Activated CD4-positive, alpha-beta memory T cell treated with anti-CD3 and anti-CD28 coated beads, Interleukin-2, amount 10 ng/mL, durations not matched to agents 7 days and 5 days (primary cell): ENCODE measurements around the gene DIPK1A. TPM values are rescaled to one million over a fixed set of nuclear protein-coding genes. Genes with fewer than 3 reads are reported as not detected.
A peak's percentile ranks its signal among the peaks of the same experiment; 100 is the strongest.
"Not testable (repeated sequence)": the region's sequence is repeated elsewhere in the genome, so short reads cannot be mapped to it uniquely, and the experiment has no call there.

ENCODE experiments used
- CTCF ChIA-PET: fragments of 350-600 bp; sonication (Branson Sonifier 250); formaldehyde crosslinking; loops from one replicate; lab custom pipeline; 2021; ENCODE audit warnings: antibody characterized with exemption, inconsistent platforms; lab: Charles Lee
- POLR2A ChIA-PET: fragments of 350-600 bp; sonication (Branson Sonifier 250); formaldehyde crosslinking; loops from one replicate; lab custom pipeline; 2021; ENCODE audit warnings: antibody characterized with exemption; lab: Charles Lee
- DNase-seq: peaks from one replicate; pipeline ENCODE4 v3.0.0-alpha.2; 2020
- H3K27ac Mint-ChIP-seq: one replicate; pipeline ENCODE4 v1.8.0; 2021; ENCODE audit warnings: mild to moderate bottlenecking, mixed read lengths
- H3K27me3 Mint-ChIP-seq: one replicate; pipeline ENCODE4 v1.8.0; 2021; ENCODE audit warnings: mixed read lengths
- H3K36me3 Mint-ChIP-seq: one replicate; pipeline ENCODE4 v1.8.0; 2021; ENCODE audit warnings: low read depth, mixed read lengths
- H3K4me1 Mint-ChIP-seq: one replicate; pipeline ENCODE4 v1.8.0; 2021; ENCODE audit warnings: mixed read lengths
- H3K4me3 Mint-ChIP-seq: one replicate; pipeline ENCODE4 v1.8.0; 2021; ENCODE audit warnings: mild to moderate bottlenecking, mixed read lengths
- H3K9me3 Mint-ChIP-seq: one replicate; pipeline ENCODE4 v1.8.0; 2021; ENCODE audit warnings: mixed read lengths
- total RNA-seq, 2 experiments: library from RNA; stranded (reverse); gene quantifications; one replicate each; pipeline ENCODE4 v1.2.3, GENCODE V29; 2021

The DIPK1A gene
- total RNA-seq, 2 experiments from 2014 or later, result 12.7 to 17.2 TPM

- ChIA-PET POLR2A (interaction anchor here (1.3 kb wide), 1 partner anchor 56 kb away, joined by 3 read pairs; no protein-coding TSS in a partner anchor), CTCF (interaction anchor here (1.0 to 1.3 kb wide), 2 partner anchors 10 to 15 kb away, joined by 3 to 4 read pairs; no protein-coding TSS in a partner anchor)
- peaks cover 30% of the 10 kb centered on the region for H3K36me3 Mint-ChIP-seq
- H3K27me3 Mint-ChIP-seq, result no peaks in the 10 kb centered on the region
- no peak for DNase-seq
- H3K4me3 Mint-ChIP-seq, result no peak overlapping the region
- no peak overlapping the region for H3K27ac Mint-ChIP-seq
- peaks cover 11% of the 10 kb centered on the region for H3K9me3 Mint-ChIP-seq
- peaks cover 22% of the 10 kb centered on the region for H3K4me1 Mint-ChIP-seq
Observed at GRCh38 chr1:92903765-92904164, 57.5 kb downstream of the DIPK1A start.

- POLR2A ChIA-PET, result interaction anchor here (1.0 to 1.3 kb wide), 2 partner anchors 25 to 58 kb away, joined by 3 read pairs; no protein-coding TSS in a partner anchor
- no peak for DNase-seq
- peaks cover 25% of the 10 kb centered on the region for H3K36me3 Mint-ChIP-seq
- H3K4me3 Mint-ChIP-seq, result no peak overlapping the region
- no peaks in the 10 kb centered on the region for H3K27me3 Mint-ChIP-seq
- peaks cover 14% of the 10 kb centered on the region for H3K9me3 Mint-ChIP-seq
- peaks cover 17% of the 10 kb centered on the region for H3K4me1 Mint-ChIP-seq
- CTCF ChIA-PET, result interaction anchor here (1.2 to 1.3 kb wide), 2 partner anchors 44 to 92 kb away, joined by 4 read pairs; no protein-coding TSS in a partner anchor
- H3K27ac Mint-ChIP-seq, result no peak overlapping the region
Observed at GRCh38 chr1:92902406-92902744, 58.9 kb downstream of the DIPK1A start.

GRCh38 chr1:92901699-92902405 lies 59.4 kb downstream of the DIPK1A start:
- DNase-seq, result no peak
- Mint-ChIP-seq H3K36me3 (peaks cover 25% of the 10 kb centered on the region), H3K27ac (no peak overlapping the region), H3K9me3 (peaks cover 14% of the 10 kb centered on the region), H3K4me1 (peaks cover 17% of the 10 kb centered on the region), H3K27me3 (no peaks in the 10 kb centered on the region), H3K4me3 (no peak overlapping the region)
- POLR2A ChIA-PET, result interaction anchor here (1.0 to 1.1 kb wide), 2 partner anchors 25 to 58 kb away, joined by 3 read pairs; no protein-coding TSS in a partner anchor
- CTCF ChIA-PET, result interaction anchor here (0.9 to 1.3 kb wide), 3 partner anchors 43 to 92 kb away, joined by 3 to 4 read pairs (median 4); no protein-coding TSS in a partner anchor

GRCh38 chr1:92901126-92901525 lies 60.1 kb downstream of the DIPK1A start:
- ChIA-PET POLR2A (interaction anchor here (1.1 kb wide), 1 partner anchor 59 kb away, joined by 3 read pairs; no protein-coding TSS in a partner anchor), CTCF (interaction anchor here (0.5 to 1.2 kb wide), 3 partner anchors 10 to 93 kb away, joined by 3 to 4 read pairs (median 4); no protein-coding TSS in a partner anchor)
- Mint-ChIP-seq H3K9me3 (peaks cover 14% of the 10 kb centered on the region), H3K36me3 (peaks cover 25% of the 10 kb centered on the region), H3K27me3 (no peaks in the 10 kb centered on the region), H3K27ac (no peak overlapping the region), H3K4me1 (peaks cover 17% of the 10 kb centered on the region), H3K4me3 (no peak overlapping the region)
- DNase-seq, result no peak

DNA sequence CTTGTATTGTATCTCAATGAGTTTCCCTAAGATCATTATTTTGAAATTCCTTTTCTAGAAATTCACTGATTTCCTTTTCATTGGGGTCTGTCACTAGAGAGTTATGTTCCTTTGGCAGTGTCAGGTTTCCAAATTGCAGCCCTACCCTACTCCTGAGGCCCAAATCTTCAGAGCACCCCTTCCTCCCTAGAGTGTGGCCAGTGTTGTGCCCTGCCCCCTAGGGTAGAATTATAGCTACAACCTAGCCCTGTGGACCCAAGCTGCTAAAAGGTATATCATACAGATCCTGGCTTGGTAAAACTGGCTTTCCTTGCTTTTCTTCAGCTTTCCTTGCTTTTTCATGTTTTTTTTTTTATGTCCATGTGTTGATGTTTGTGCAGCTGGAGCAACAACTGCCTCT lies 60.7 kb downstream of the DIPK1A start:
- Mint-ChIP-seq H3K27ac (no peak overlapping the region), H3K27me3 (no peaks in the 10 kb centered on the region), H3K4me1 (peaks cover 17% of the 10 kb centered on the region), H3K9me3 (peaks cover 14% of the 10 kb centered on the region), H3K4me3 (no peak overlapping the region), H3K36me3 (peaks cover 25% of the 10 kb centered on the region)
- POLR2A ChIA-PET, result no interaction called here
- CTCF ChIA-PET, result no interaction called here
- no peak for DNase-seq

- Mint-ChIP-seq H3K27me3 (no peaks in the 10 kb centered on the region), H3K27ac (no peak overlapping the region), H3K9me3 (peaks cover 14% of the 10 kb centered on the region), H3K4me3 (no peak overlapping the region), H3K4me1 (peaks cover 14% of the 10 kb centered on the region), H3K36me3 (peaks cover 25% of the 10 kb centered on the region)
- DNase-seq, result no peak
- CTCF ChIA-PET, result interaction anchor here (0.5 kb wide), 1 partner anchor 36 kb away, joined by 3 read pairs; no protein-coding TSS in a partner anchor
- POLR2A ChIA-PET, result no interaction called here
Observed at GRCh38 chr1:92899780-92900179, 61.5 kb downstream of the DIPK1A start.

DNA sequence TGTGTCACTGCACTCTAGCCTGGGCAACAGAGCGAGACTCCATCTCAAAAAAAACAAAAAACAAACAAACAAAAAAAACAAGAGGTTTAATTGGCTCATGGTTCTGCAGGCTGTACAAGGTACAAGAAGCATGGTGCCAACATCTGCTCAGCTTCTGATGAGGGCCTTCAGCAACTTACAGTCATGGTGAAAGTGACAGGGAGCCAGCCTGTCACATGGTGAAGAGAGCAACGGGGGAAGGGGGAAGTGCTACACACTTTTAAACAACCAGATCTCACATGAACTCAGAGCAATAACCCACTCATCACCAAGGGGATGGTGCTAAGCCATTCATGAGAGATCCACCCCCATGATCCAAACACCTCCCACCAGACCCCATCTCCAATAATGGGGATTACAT lies 63.2 kb downstream of the DIPK1A start:
- H3K9me3 Mint-ChIP-seq, result peaks cover 14% of the 10 kb centered on the region
- H3K4me1 Mint-ChIP-seq, H3K27ac Mint-ChIP-seq, CTCF ChIA-PET, H3K4me3 Mint-ChIP-seq, DNase-seq, H3K27me3 Mint-ChIP-seq: not testable (repeated sequence)
- POLR2A ChIA-PET, result interaction anchor here (0.7 kb wide), 1 partner anchor 8 kb away, joined by 3 read pairs; no protein-coding TSS in a partner anchor
- H3K36me3 Mint-ChIP-seq, result peaks cover 29% of the 10 kb centered on the region

- DNase-seq, result no peak
- H3K36me3 Mint-ChIP-seq, result peaks cover 12% of the 10 kb centered on the region
- peaks cover 8% of the 10 kb centered on the region for H3K9me3 Mint-ChIP-seq
- ChIA-PET CTCF (interaction anchor here (0.6 to 1.5 kb wide), 4 partner anchors 10 to 954 kb away, joined by 3 to 5 read pairs (median 3); no protein-coding TSS in a partner anchor), POLR2A (no interaction called here)
- no peak overlapping the region for H3K27ac Mint-ChIP-seq
- H3K4me3 Mint-ChIP-seq, result no peak overlapping the region
- no peaks in the 10 kb centered on the region for H3K27me3 Mint-ChIP-seq
- peaks cover 20% of the 10 kb centered on the region for H3K4me1 Mint-ChIP-seq
Observed at GRCh38 chr1:92887465-92887864, 73.8 kb downstream of the DIPK1A start.

DNA sequence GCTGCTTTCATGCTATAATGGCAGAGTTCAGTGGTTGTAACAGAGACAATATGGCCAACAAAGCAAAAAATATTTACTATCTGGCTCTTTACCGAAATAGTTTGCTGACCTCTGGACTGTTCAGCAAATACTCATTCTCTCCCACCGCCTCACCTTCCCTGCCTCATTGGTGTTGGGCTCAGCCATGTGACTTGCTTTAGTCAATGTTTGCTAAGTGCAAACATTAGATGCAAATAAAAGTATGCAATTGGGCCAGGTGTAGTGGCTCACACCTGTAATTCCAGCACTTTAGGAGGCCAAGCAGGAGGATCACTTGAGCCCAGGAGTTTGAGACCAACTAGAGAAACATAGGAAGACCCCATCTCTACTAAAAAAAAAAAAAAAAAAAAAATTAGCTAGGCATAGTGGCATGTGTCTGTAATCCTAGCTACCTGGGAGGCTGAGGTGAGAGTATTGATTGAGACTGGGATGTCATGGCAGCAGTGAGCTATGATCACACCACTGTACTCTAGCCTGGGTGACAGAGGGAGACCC lies 74.3 kb downstream of the DIPK1A start:
- Mint-ChIP-seq H3K36me3 (peaks cover 8% of the 10 kb centered on the region), H3K27ac (no peak overlapping the region), H3K4me3 (no peak overlapping the region), H3K4me1 (peaks cover 22% of the 10 kb centered on the region), H3K9me3 (peaks cover 7% of the 10 kb centered on the region), H3K27me3 (no peaks in the 10 kb centered on the region)
- POLR2A ChIA-PET, result no interaction called here
- no peak for DNase-seq
- CTCF ChIA-PET, result interaction anchor here (1.0 to 1.3 kb wide), 2 partner anchors 9 to 28 kb away, joined by 3 read pairs; no protein-coding TSS in a partner anchor

GRCh38 chr1:92884195-92884594 lies 77.1 kb downstream of the DIPK1A start:
- CTCF ChIA-PET, result interaction anchor here (0.6 to 2.0 kb wide), 4 partner anchors 61 to 450 kb away, joined by 3 to 6 read pairs (median 4); no protein-coding TSS in a partner anchor
- no peak for DNase-seq
- H3K4me3 Mint-ChIP-seq, result no peak overlapping the region
- no peak overlapping the region for H3K27ac Mint-ChIP-seq
- no peaks in the 10 kb centered on the region for H3K9me3 Mint-ChIP-seq
- no peaks in the 10 kb centered on the region for H3K36me3 Mint-ChIP-seq
- POLR2A ChIA-PET, result interaction anchor here (0.9 kb wide), 1 partner anchor 67 kb away, joined by 3 read pairs; no protein-coding TSS in a partner anchor
- no peaks in the 10 kb centered on the region for H3K27me3 Mint-ChIP-seq
- peaks cover 25% of the 10 kb centered on the region for H3K4me1 Mint-ChIP-seq

- ChIA-PET POLR2A (interaction anchor here (0.9 to 2.9 kb wide), 4 partner anchors 51 to 195 kb away, joined by 3 to 24 read pairs (median 4); partner anchors contain the start of genes DIPK1A and RPL5), CTCF (interaction anchor here (0.9 to 2.0 kb wide), 7 partner anchors 20 to 111 kb away, joined by 3 to 6 read pairs (median 4); partner anchors contain the start of gene DIPK1A)
- no peaks in the 10 kb centered on the region for H3K36me3 Mint-ChIP-seq
- no peak for DNase-seq
- peaks cover 25% of the 10 kb centered on the region for H3K4me1 Mint-ChIP-seq
- no peak overlapping the region for H3K4me3 Mint-ChIP-seq
- no peaks in the 10 kb centered on the region for H3K27me3 Mint-ChIP-seq
- H3K9me3 Mint-ChIP-seq, result no peaks in the 10 kb centered on the region
- H3K27ac Mint-ChIP-seq, result peak overlapping the region; percentile 66
Observed at GRCh38 chr1:92883297-92883696, 78.0 kb downstream of the DIPK1A start.

GRCh38 chr1:92882819-92883218 lies 78.4 kb downstream of the DIPK1A start:
- POLR2A ChIA-PET, result interaction anchor here (0.6 to 2.9 kb wide), 5 partner anchors 21 to 196 kb away, joined by 3 to 24 read pairs (median 4); partner anchors contain the start of genes DIPK1A and RPL5
- no peak overlapping the region for H3K4me3 Mint-ChIP-seq
- DNase-seq, result peak; percentile 48
- H3K27ac Mint-ChIP-seq, result peak overlapping the region; percentile 66
- CTCF ChIA-PET, result interaction anchor here (0.9 to 2.0 kb wide), 6 partner anchors 19 to 111 kb away, joined by 3 to 6 read pairs (median 4); partner anchors contain the start of gene DIPK1A
- no peaks in the 10 kb centered on the region for H3K9me3 Mint-ChIP-seq
- peaks cover 29% of the 10 kb centered on the region for H3K4me1 Mint-ChIP-seq
- no peaks in the 10 kb centered on the region for H3K36me3 Mint-ChIP-seq
- H3K27me3 Mint-ChIP-seq, result no peaks in the 10 kb centered on the region
